HG02852 (cell line): Measurements from ENCODE around the gene BCL2A1.
"Not testable (repeated sequence)": the region's sequence is repeated elsewhere in the genome, so short reads cannot be mapped to it uniquely, and the experiment has no call there.

Experiments used
- ATAC-seq: cut with Tn5 transposase; IDR thresholded peaks from one replicate; pipeline ENCODE4 v1.9.1; 2021; ENCODE audit warnings: mild to moderate bottlenecking, moderate library complexity; ENCODE audit not compliant: unreplicated experiment

Gene BCL2A1

GRCh38 chr15:79926116-79926515, 44.9 kb downstream of the BCL2A1 start:
- ATAC-seq, result not testable (repeated sequence)

GRCh38 chr15:79924379-79924778, 46.6 kb downstream of the BCL2A1 start:
- no peak for ATAC-seq

GRCh38 chr15:79923515-79924169, 47.4 kb downstream of the BCL2A1 start:
- ATAC-seq, result peak; percentile 94

DNA sequence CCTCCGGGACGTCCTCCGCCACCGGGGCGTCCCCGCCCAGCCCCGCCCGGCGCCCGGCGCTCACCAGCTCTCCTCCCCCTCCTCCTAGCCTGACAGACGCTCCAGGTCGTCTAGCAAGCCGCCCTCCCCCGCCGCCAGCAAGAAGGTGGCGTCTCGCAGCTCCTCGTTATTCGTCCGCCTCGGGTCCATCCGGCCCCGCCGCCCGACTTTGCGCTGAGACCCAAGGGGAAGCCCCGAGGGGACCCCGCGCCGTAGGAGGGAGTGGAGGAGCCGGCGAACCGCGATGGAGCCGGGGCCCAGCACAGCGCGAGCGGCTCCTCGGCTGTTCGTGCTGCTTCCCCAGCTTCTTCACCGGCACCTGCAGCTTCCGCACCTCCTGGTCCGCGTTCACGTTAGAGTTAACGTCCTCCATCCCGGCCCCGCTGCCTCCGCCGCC, 47.9 kb downstream of the BCL2A1 start:
- peak; percentile 44 for ATAC-seq

DNA sequence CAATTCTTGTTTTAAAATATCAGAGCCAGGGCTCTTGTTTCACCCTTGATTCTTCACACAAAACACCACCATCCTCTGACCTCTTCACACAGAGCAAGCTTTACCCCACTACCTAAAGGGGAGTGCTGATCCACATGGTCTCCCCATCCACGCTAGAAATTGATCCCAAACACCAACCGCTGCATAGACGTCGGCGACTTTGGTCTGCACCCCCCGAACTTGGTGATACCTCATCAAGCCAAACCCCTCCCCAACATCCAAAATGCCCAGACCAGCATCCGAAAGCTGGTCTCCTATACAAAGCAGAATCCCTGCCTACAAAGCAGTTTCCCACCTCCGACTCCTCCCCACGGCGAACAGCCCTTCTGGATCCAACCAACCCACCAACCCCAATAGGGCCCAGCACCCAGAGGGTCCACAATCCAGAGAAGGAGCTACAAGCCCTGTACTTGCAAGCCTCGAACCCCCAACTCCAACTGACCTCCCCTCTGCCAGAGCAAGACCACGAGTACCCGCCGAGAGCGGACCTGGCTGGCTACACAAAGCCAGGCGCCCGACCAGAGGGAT, 48.4 kb downstream of the BCL2A1 start:
- no peak for ATAC-seq

- no peak for ATAC-seq
Observed at GRCh38 chr15:79919749-79920511, 51.1 kb downstream of the BCL2A1 start.

DNA sequence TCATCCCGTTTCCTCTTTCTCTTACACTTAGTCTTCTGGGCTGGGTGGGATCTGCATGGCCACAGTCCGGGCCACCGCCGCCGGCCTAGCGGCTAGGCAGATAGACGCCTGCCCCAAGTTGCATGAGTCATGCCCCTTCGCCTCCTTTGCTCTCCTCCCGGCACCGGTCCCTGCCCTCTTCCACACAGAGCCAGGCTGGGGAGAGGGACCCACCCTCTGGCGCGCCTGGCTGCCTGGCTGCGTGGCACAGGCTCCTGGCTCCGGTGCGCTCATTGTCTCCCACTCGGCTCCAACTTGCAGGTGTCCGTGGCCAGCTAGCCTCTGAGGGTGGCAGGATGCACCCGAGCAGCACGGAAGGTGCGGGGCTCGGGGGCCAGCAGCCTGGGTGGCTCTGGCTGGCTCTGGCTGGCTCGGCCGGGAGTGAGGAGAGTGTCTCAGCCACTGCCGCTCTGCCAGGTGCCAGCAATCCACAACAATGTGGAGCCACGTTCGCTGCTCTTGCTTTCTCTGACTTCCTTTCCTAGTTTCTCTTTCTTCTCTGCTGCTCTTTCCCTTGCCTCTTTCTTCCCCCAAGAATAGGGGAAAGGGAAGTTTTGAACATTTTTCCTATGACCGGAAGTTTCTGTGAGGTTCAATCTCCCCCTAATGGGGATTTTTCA, 51.8 kb downstream of the BCL2A1 start:
- no peak for ATAC-seq

- no peak for ATAC-seq
Observed at GRCh38 chr15:79918278-79918677, 52.7 kb downstream of the BCL2A1 start.

DNA sequence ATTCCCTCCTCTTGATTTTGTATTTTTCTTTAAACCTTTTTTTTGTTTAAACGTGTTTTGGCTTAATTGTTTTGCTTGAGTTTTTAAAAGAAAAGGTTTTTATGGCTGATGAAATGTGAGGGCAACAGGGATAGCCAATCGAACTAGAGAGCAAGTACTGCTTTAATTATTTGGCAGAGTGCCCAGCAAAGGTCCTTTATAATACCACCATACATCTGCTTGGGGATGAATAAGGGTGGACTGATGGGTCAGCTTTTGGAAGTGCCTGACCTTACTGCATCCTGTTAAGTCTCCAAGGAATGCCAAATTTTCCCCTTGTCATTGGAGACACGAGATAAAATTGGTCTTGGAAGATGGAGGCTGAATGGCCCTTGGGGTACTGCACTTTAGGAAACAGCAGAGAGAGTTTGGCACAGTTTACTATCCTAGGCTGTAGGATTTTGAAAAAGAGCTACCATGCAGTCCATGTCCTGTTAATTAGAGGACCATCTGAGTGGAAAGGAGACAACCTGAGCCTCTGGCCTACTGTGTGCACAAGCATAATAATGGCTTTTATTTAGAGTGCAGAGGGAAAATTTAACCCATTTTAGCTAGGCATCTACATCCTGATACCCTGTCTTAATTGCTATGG, 54.4 kb downstream of the BCL2A1 start:
- ATAC-seq, result no peak

DNA sequence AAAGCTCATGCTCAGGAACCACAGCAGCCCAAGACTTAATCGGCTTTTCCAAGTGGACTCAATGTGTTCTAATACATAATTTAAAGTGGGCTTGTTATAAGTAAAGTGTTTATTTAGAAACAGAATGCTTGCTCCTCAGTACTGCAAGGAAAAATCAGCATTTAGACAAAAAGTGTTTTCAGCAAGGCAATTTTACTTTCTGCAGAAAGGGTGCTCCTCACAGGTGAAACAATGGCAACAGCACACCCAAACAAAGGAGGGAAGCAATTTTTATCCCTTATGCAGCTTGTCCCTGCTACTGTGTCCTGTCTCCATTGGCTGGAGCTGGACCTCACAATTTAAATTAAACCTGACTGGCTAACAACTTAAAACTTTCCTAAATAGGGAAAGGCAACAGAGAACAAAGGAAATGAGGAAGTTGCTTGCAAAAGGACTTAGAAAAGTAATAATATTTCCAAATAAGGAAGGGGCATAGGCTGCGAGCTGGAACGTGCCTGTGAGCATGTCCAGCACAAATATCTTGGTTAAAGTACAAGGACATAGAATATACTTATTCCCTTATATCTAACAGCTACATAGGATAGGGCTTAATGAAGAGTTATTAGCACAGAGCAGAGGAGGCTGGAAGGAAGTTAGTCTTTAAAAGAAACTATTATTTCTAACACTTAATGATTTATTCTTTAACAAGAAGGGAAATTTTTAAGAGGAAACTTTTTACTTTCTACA, 55.1 kb downstream of the BCL2A1 start:
- ATAC-seq, result not testable (repeated sequence)

DNA sequence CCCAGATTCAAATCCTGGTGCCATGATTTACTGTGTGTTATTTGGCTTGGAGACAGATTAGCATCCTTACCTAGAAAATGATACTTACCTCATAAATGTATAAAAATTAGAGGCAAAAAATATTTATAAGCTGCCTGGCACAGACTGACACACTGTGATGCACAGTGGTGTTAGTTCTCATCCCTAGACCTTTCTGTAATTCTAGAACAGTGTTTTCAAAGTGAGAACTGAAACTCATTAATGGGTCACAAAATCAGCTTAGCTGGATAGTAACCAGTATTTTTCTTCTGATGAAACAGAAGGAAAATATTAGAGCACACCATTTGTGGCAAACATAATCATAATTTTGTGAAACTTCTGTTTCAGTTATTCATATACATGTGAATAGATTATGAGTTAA, 56.3 kb downstream of the BCL2A1 start:
- no peak for ATAC-seq
